HepG2 (cell line): ENCODE measurements around the gene SPPL3. TPM values are rescaled to one million over a fixed set of nuclear protein-coding genes. Genes with fewer than 3 reads are reported as not detected.

Source experiments
- AKAP8 ChIP-seq: sonication (generic); formaldehyde crosslinking; IDR thresholded peaks from 2 replicates; pipeline ENCODE4 v1.5.1; 2020; ENCODE audit warnings: mild to moderate bottlenecking, missing genetic modification reagents
- ARNTL ChIP-seq: sonication (generic); formaldehyde crosslinking; IDR thresholded peaks from 2 replicates; pipeline ENCODE4 v1.4.0; 2020; ENCODE audit warnings: mild to moderate bottlenecking, missing genetic modification reagents
- EED ChIP-seq: sonication (generic); formaldehyde crosslinking; IDR thresholded peaks from 2 replicates; pipeline ENCODE4 v1.5.0; 2020; ENCODE audit warnings: mild to moderate bottlenecking, missing genetic modification reagents
- FOXK1 ChIP-seq: sonication (generic); formaldehyde crosslinking; IDR thresholded peaks from 2 replicates; pipeline ENCODE4 v1.4.0; 2020; ENCODE audit warnings: low read depth, missing genetic modification reagents, borderline replicate concordance
- MYC ChIP-seq: sonication (generic); formaldehyde crosslinking; IDR thresholded peaks from 2 replicates; pipeline ENCODE4 v1.9.0; 2021; ENCODE audit warnings: missing genetic modification reagents, borderline replicate concordance
- NFIB ChIP-seq: sonication (generic); formaldehyde crosslinking; IDR thresholded peaks from 2 replicates; pipeline ENCODE4 v1.9.0; 2021; ENCODE audit warnings: missing genetic modification reagents, mild to moderate bottlenecking, borderline replicate concordance
- RAD21 ChIP-seq: fragments of 450-650 bp; formaldehyde crosslinking; IDR thresholded peaks from 2 replicates; pipeline ENCODE4 v1.5.0; 2020; ENCODE audit warnings: mild to moderate bottlenecking
- RAD51 ChIP-seq: fragments of 450-650 bp; IDR thresholded peaks from 2 replicates; pipeline ENCODE4 v1.6.1; 2016; ENCODE audit warnings: borderline replicate concordance
- SMARCC2 ChIP-seq: fragments of 450-650 bp; IDR thresholded peaks from 2 replicates; pipeline ENCODE4 v1.6.1; 2017; ENCODE audit warnings: antibody characterized with exemption, mild to moderate bottlenecking
- SOX6 ChIP-seq, 2 experiments: fragments of 450-650 bp in 1 of 2; sonication (generic) in 1 of 2; formaldehyde crosslinking in 1 of 2; IDR thresholded peaks; 2 replicates each; pipeline versions ENCODE4 v1.4.0 to v1.6.1; 2017 to 2020; ENCODE audit warnings: antibody characterized with exemption in 1 of 2, mild to moderate bottlenecking in 1 of 2, missing genetic modification reagents in 1 of 2
- SP4 ChIP-seq: sonication (generic); formaldehyde crosslinking; IDR thresholded peaks from 2 replicates; pipeline ENCODE4 v1.8.1; 2023; ENCODE audit warnings: mild to moderate bottlenecking, missing genetic modification reagents
- TBL1XR1 ChIP-seq: fragments of 150-350 bp; IDR thresholded peaks from 2 replicates; pipeline ENCODE4 v1.6.1; 2014; ENCODE audit warnings: borderline replicate concordance, low read length; ENCODE audit not compliant: partially characterized antibody
- ZNF10 ChIP-seq: sonication (generic); formaldehyde crosslinking; IDR thresholded peaks from 2 replicates; pipeline ENCODE4 v1.4.0; 2020; ENCODE audit warnings: mild to moderate bottlenecking, low read depth, missing genetic modification reagents, borderline replicate concordance
- ZNF672 ChIP-seq: sonication (generic); formaldehyde crosslinking; IDR thresholded peaks from 2 replicates; pipeline ENCODE4 v1.8.1; 2022; ENCODE audit warnings: missing genetic modification reagents
- ZNF746 ChIP-seq: sonication (generic); formaldehyde crosslinking; IDR thresholded peaks from 2 replicates; pipeline ENCODE4 v1.8.0; 2022; ENCODE audit warnings: mild to moderate bottlenecking, missing genetic modification reagents
- polyA plus RNA-seq, 8 experiments: library from polyadenylated mRNA; depleted of rRNA in 3 of 8; stranded (reverse) in 7 of 8; unstranded in 1 of 8; fragments of >200 nt; fragmentation: Illumina TruSeq in 4 of 8; extraction: Trizol in 4 of 8; gene quantifications; 2 replicates each; pipeline versions ENCODE4 v1.2.1 to v1.2.3, GENCODE V29; 2011 to 2016; ENCODE audit warnings: low read depth in 4 of 8, missing spikeins in 1 of 8, mixed read lengths in 1 of 8; ENCODE audit not compliant: insufficient read depth in 1 of 8
- total RNA-seq, 5 experiments: library from RNA; depleted of rRNA; stranded (reverse); fragments of >200 nt; fragmentation: Illumina TruSeq; extraction: Trizol; gene quantifications; 2 replicates each; pipeline ENCODE4 v1.2.3, GENCODE V29; 2016; ENCODE audit warnings: low read depth in 1 of 5
- TF ChIP-seq, protein P1 (sequence below), 2 experiments: sonication (generic) in 1 of 2; formaldehyde crosslinking in 1 of 2; IDR thresholded peaks; 2 replicates each; pipeline versions ENCODE4 v1.5.1 to v1.6.1; 2011 to 2020; ENCODE audit warnings: borderline replicate concordance in 1 of 2, low read depth in 1 of 2, low read length in 1 of 2, mild to moderate bottlenecking in 1 of 2, missing genetic modification reagents in 1 of 2, moderate library complexity in 1 of 2
- TF ChIP-seq, protein P2 (sequence below): IDR thresholded peaks from 2 replicates; pipeline ENCODE4 v1.6.1; 2018; ENCODE audit warnings: missing genetic modification reagents
- TF ChIP-seq, protein P3 (sequence below), 2 experiments: sonication (generic) in 1 of 2; formaldehyde crosslinking in 1 of 2; IDR thresholded peaks; 2 replicates each; pipeline versions ENCODE4 v1.4.0 to v1.6.1; 2016 to 2020; ENCODE audit warnings: borderline replicate concordance in 1 of 2, low read depth in 1 of 2, mild to moderate bottlenecking in 1 of 2, missing genetic modification reagents in 1 of 2
- TF ChIP-seq, protein P4 (sequence below): sonication (generic); formaldehyde crosslinking; IDR thresholded peaks from 2 replicates; pipeline ENCODE4 v1.9.0; 2021; ENCODE audit warnings: missing genetic modification reagents, mild to moderate bottlenecking, borderline replicate concordance

SPPL3 gene
- total and polyA plus RNA-seq, 2 of the 13 experiments (the other 11 are each of a cell fraction or from before 2014, with no cell fraction given) = 8.9 to 9.1 TPM

DNA sequence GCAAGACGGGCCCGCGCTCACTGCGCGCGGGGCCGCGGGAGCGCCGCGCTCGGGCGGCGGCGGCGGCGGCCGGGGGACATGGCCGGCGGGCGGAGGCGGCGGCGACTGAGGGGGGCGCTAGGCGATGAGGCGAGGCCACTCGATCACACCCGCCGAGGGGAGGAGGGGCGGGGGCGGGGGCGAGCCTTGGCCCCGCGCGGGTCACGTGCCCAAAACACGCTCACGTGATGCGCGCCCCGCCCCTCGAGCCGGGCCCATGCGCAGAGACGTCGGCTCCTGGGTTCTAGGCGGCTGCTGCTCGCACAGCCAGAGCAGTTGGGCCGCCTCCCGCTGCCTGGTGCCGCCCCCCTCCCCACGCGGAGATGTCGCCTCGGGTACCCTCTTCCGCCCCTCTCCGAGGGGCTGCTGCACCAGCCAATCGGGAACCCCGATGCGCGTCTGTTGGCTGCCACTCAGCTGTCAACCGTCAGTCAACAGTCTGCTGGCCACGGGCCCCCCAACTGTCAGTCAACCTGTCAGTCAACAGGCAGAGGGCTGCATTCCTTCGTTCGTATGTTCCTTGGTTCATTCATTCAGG lies at the start of gene SPPL3 (continued):
- TF ChIP-seq, protein P1, sequence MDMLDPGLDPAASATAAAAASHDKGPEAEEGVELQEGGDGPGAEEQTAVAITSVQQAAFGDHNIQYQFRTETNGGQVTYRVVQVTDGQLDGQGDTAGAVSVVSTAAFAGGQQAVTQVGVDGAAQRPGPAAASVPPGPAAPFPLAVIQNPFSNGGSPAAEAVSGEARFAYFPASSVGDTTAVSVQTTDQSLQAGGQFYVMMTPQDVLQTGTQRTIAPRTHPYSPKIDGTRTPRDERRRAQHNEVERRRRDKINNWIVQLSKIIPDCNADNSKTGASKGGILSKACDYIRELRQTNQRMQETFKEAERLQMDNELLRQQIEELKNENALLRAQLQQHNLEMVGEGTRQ (IDR thresholded peaks at IDR 0.05; ENCODE audit: low read depth, low read length) = peak; percentile 98
- TF ChIP-seq, protein P1 (CRISPR knock-in tag; IDR thresholded peaks at IDR 0.05; ENCODE audit: borderline replicate concordance) = peak; percentile 96; the same call in 1 of the 2 replicates
- no peak for TF ChIP-seq EED (CRISPR knock-in tag)
- TF ChIP-seq FOXK1 (CRISPR knock-in tag) = peak; percentile 94
- TF ChIP-seq SP4 (CRISPR knock-in tag) = peak; percentile 87
- no peak for TF ChIP-seq ZNF746
- TF ChIP-seq, protein P2, sequence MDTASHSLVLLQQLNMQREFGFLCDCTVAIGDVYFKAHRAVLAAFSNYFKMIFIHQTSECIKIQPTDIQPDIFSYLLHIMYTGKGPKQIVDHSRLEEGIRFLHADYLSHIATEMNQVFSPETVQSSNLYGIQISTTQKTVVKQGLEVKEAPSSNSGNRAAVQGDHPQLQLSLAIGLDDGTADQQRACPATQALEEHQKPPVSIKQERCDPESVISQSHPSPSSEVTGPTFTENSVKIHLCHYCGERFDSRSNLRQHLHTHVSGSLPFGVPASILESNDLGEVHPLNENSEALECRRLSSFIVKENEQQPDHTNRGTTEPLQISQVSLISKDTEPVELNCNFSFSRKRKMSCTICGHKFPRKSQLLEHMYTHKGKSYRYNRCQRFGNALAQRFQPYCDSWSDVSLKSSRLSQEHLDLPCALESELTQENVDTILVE (CRISPR knock-in tag) = peak; percentile 55; the same call in 1 of the 2 replicates
- peak; percentile 97 for TF ChIP-seq RAD51
- peak; percentile 82 for TF ChIP-seq ARNTL (CRISPR knock-in tag)
- TF ChIP-seq MYC (CRISPR knock-in tag) = peak; percentile 69; the same call in 1 of the 2 replicates
- no peak for TF ChIP-seq ZNF10 (CRISPR knock-in tag)
- TF ChIP-seq, protein P3, sequence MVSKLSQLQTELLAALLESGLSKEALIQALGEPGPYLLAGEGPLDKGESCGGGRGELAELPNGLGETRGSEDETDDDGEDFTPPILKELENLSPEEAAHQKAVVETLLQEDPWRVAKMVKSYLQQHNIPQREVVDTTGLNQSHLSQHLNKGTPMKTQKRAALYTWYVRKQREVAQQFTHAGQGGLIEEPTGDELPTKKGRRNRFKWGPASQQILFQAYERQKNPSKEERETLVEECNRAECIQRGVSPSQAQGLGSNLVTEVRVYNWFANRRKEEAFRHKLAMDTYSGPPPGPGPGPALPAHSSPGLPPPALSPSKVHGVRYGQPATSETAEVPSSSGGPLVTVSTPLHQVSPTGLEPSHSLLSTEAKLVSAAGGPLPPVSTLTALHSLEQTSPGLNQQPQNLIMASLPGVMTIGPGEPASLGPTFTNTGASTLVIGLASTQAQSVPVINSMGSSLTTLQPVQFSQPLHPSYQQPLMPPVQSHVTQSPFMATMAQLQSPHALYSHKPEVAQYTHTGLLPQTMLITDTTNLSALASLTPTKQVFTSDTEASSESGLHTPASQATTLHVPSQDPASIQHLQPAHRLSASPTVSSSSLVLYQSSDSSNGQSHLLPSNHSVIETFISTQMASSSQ (IDR thresholded peaks at IDR 0.05; ENCODE audit: low read depth) = no peak
- TF ChIP-seq, protein P3 (CRISPR knock-in tag; IDR thresholded peaks at IDR 0.05; ENCODE audit: borderline replicate concordance) = peak; percentile 16; the same call in 1 of the 2 replicates
- TF ChIP-seq AKAP8 (CRISPR knock-in tag) = 0 out of 2 replicates have a peak, but pooled peaks have one; percentile 27
- TF ChIP-seq NFIB (CRISPR knock-in tag) = 0 out of 2 replicates have a peak, but pooled peaks have one; percentile 30
- no peak for TF ChIP-seq SMARCC2
- TF ChIP-seq RAD21 (CRISPR knock-in tag) = peak; percentile 6; the same call in 1 of the 2 replicates
- TF ChIP-seq SOX6 (IDR thresholded peaks at IDR 0.05) = no peak
- peak; percentile 31; the same call in 1 of the 2 replicates for TF ChIP-seq SOX6 (CRISPR knock-in tag; IDR thresholded peaks at IDR 0.05)
- TF ChIP-seq, protein P4, sequence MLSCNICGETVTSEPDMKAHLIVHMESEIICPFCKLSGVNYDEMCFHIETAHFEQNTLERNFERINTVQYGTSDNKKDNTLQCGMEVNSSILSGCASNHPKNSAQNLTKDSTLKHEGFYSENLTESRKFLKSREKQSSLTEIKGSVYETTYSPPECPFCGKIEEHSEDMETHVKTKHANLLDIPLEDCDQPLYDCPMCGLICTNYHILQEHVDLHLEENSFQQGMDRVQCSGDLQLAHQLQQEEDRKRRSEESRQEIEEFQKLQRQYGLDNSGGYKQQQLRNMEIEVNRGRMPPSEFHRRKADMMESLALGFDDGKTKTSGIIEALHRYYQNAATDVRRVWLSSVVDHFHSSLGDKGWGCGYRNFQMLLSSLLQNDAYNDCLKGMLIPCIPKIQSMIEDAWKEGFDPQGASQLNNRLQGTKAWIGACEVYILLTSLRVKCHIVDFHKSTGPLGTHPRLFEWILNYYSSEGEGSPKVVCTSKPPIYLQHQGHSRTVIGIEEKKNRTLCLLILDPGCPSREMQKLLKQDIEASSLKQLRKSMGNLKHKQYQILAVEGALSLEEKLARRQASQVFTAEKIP (CRISPR knock-in tag) = no peak
- no peak for TF ChIP-seq ZNF672 (CRISPR knock-in tag)
- peak; percentile 38 for TF ChIP-seq TBL1XR1
